PC-9 (cell line): ENCODE results near the gene GFER. TPM values are rescaled to one million over a fixed set of nuclear protein-coding genes. Genes with fewer than 3 reads are reported as not detected.

ENCODE experiments used
- BruUV-seq: library from RNA; stranded (reverse); fragments of 400-500 nt; replicated peaks from 2 replicates; lab custom pipeline; 2021; lab: Mats Ljungman, UMichigan
- CTCF ChIA-PET: fragments of 300-600 bp; sonication (Branson Sonifier 250); formaldehyde crosslinking; loops from one replicate; lab custom pipeline; 2022; ENCODE audit warnings: antibody characterized with exemption; lab: Charles Lee
- POLR2A ChIA-PET: fragments of 300-600 bp; sonication (Branson Sonifier 250); formaldehyde crosslinking; loops from one replicate; lab custom pipeline; 2022; ENCODE audit warnings: antibody characterized with exemption; ENCODE audit not compliant: unreplicated experiment; lab: Charles Lee
- DNase-seq, 2 experiments: peaks; one replicate each; pipeline versions ENCODE4 v3.0.0 to v3.0.0-alpha.2; 2015 to 2022; ENCODE audit warnings: mixed read lengths in 1 of 2
- H2AFZ ChIP-seq: fragments of 200-600 bp; sonication (generic); 2 replicates; pipeline ENCODE4 v1.8.1; 2017; ENCODE audit warnings: antibody characterized with exemption
- H3F3A ChIP-seq: fragments of 200-600 bp; sonication (generic); 2 replicates; pipeline ENCODE4 v1.8.1; 2017; ENCODE audit warnings: antibody characterized with exemption, mild to moderate bottlenecking, low read depth; ENCODE audit not compliant: insufficient read depth
- H3K27ac ChIP-seq: fragments of 200-600 bp; sonication (generic); 2 replicates; pipeline ENCODE4 v1.6.1; 2016; ENCODE audit warnings: mixed run types
- H3K27me3 ChIP-seq: fragments of 200-600 bp; sonication (generic); 2 replicates; pipeline ENCODE4 v1.6.1; 2016; ENCODE audit warnings: low read depth, mixed run types; ENCODE audit not compliant: insufficient read depth
- H3K36me3 ChIP-seq: fragments of 200-600 bp; sonication (generic); 2 replicates; pipeline ENCODE4 v1.6.1; 2016; ENCODE audit warnings: low read depth, mixed run types
- H3K4me1 ChIP-seq: fragments of 200-600 bp; sonication (generic); replicated peaks from 2 replicates; pipeline ENCODE4 v1.6.1; 2016; ENCODE audit warnings: mixed run types; ENCODE audit not compliant: insufficient read depth
- H3K4me2 ChIP-seq: fragments of 200-600 bp; sonication (generic); 2 replicates; pipeline ENCODE4 v1.6.1; 2017; ENCODE audit warnings: mixed run types
- H3K4me3 ChIP-seq: fragments of 200-600 bp; sonication (generic); 2 replicates; pipeline ENCODE4 v1.6.1; 2016; ENCODE audit warnings: mixed run types
- H3K79me2 ChIP-seq: fragments of 200-600 bp; sonication (generic); 2 replicates; pipeline ENCODE4 v1.6.1; 2017; ENCODE audit warnings: low read depth, mixed run types
- H3K9me2 ChIP-seq: fragments of 200-600 bp; sonication (generic); 2 replicates; pipeline ENCODE4 v1.8.1; 2017; ENCODE audit warnings: mild to moderate bottlenecking; ENCODE audit not compliant: insufficient read depth
- H3K9me3 ChIP-seq: fragments of 200-600 bp; sonication (generic); 2 replicates; pipeline ENCODE4 v1.8.1; 2016; ENCODE audit warnings: low read depth; ENCODE audit not compliant: insufficient read depth
- H4K20me1 ChIP-seq: fragments of 200-600 bp; sonication (generic); 2 replicates; pipeline ENCODE4 v1.8.1; 2017; ENCODE audit not compliant: insufficient read depth
- EZH2 ChIP-seq: fragments of 200-600 bp; sonication (generic); IDR thresholded peaks from 2 replicates; pipeline ENCODE4 v1.8.0; 2017; ENCODE audit warnings: antibody characterized with exemption, low read depth
- intact Hi-C: fragments of 100-400 bp; cut with micrococcal nuclease; formaldehyde crosslinking; loops from one replicate; pipeline ENCODE4 v1.10.0; 2022; ENCODE audit not compliant: unreplicated experiment
- total RNA-seq: library from RNA; stranded (reverse); gene quantifications from 2 replicates; pipeline ENCODE4 v1.2.3, GENCODE V29; 2021
- TF ChIP-seq, protein P1 (sequence below): fragments of 200-600 bp; sonication (generic); conservative IDR thresholded peaks from 2 replicates; pipeline ENCODE4 v1.6.1; 2017; ENCODE audit warnings: mixed run types, antibody characterized with exemption, mild to moderate bottlenecking, moderate library complexity

Gene GFER
- total RNA-seq, 1 experiment from 2014 or later, result 59.7 TPM

DNA sequence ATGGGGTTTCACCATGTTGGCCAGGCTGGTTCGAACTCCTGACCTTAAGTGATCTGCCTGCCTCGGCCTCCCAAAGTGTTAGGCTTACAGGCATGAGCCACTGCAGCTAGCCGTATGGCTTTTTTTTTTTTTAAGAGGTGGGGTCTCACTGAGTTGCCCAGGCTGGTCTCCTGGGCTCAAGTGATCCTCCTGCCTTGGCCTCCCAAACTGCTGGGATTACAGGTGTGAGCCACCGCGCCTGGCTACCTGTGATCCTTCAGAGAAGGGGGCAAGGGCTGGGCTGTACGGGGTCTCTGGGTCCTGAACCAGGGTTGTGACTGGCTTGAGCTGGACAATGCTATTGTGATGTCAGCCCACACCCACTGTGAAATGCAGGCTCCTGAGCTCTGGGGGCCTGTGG lies 17.5 kb upstream of the GFER start, which contains the start of gene RNF151:
Gene RNF151, plus strand, starts transcription at position 397 of the 400 bp plus-strand sequence. CDS start 26 bp downstream, outside the sequence.
- peaks cover 63% of the 10 kb centered on the region for H3K79me2 ChIP-seq
- CTCF ChIA-PET, result no interaction called here
- POLR2A ChIA-PET, result no interaction called here

GRCh38 chr16:1968146-1968953 lies 15.6 kb upstream of the GFER start:
- peaks cover 8% of the 10 kb centered on the region for H4K20me1 ChIP-seq
- H3K9me2 ChIP-seq, result no peaks in the 10 kb centered on the region
- TF ChIP-seq, protein P1, sequence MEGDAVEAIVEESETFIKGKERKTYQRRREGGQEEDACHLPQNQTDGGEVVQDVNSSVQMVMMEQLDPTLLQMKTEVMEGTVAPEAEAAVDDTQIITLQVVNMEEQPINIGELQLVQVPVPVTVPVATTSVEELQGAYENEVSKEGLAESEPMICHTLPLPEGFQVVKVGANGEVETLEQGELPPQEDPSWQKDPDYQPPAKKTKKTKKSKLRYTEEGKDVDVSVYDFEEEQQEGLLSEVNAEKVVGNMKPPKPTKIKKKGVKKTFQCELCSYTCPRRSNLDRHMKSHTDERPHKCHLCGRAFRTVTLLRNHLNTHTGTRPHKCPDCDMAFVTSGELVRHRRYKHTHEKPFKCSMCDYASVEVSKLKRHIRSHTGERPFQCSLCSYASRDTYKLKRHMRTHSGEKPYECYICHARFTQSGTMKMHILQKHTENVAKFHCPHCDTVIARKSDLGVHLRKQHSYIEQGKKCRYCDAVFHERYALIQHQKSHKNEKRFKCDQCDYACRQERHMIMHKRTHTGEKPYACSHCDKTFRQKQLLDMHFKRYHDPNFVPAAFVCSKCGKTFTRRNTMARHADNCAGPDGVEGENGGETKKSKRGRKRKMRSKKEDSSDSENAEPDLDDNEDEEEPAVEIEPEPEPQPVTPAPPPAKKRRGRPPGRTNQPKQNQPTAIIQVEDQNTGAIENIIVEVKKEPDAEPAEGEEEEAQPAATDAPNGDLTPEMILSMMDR, result no peak
- no peak for TF ChIP-seq EZH2
- BruUV-seq, result no TSS peak
- no peak overlapping the region for H2AFZ ChIP-seq
- intact Hi-C loops, result no loop called here
- H3K4me1 ChIP-seq, result peaks cover 18% of the 10 kb centered on the region
- H3K9me3 ChIP-seq, result no peaks in the 10 kb centered on the region
- no peak overlapping the region for H3K4me2 ChIP-seq
- no peaks in the 10 kb centered on the region for H3K27me3 ChIP-seq
- ChIA-PET POLR2A (no interaction called here), CTCF (no interaction called here)
- peaks cover 24% of the 10 kb centered on the region for H3F3A ChIP-seq
- H3K36me3 ChIP-seq, result peaks cover 8% of the 10 kb centered on the region
- peaks cover 60% of the 10 kb centered on the region for H3K79me2 ChIP-seq
- no peak overlapping the region for H3K27ac ChIP-seq
- DNase-seq, result no peak
- no peak overlapping the region for H3K4me3 ChIP-seq

More for the DNA sequence above, 17.5 kb upstream of the GFER start, which contains the start of gene RNF151:
- H3K4me2 ChIP-seq, result peak within 1 kb of the TSS; percentile 96
- peaks cover 40% of the 10 kb centered on the region for H3F3A ChIP-seq
- peak within 1 kb of the TSS; percentile 55; the same call in 1 of the 2 replicates for H3K27ac ChIP-seq
- H3K4me3 ChIP-seq, result peak within 1 kb of the TSS; percentile 83
- H3K9me3 ChIP-seq, result no peaks in the 10 kb centered on the region
- intact Hi-C loops, result no loop called here
- no peaks in the 10 kb centered on the region for H3K9me2 ChIP-seq
- H4K20me1 ChIP-seq, result peaks cover 26% of the 10 kb centered on the region
- peaks cover 22% of the 10 kb centered on the region for H3K36me3 ChIP-seq
- no peak for DNase-seq
- no TSS peak for BruUV-seq
- no peak within 1 kb of the TSS for H2AFZ ChIP-seq
- no peaks in the 10 kb centered on the region for H3K27me3 ChIP-seq
- TF ChIP-seq, protein P1, result no peak
- no peak for TF ChIP-seq EZH2
- peaks cover 10% of the 10 kb centered on the region; the same call in 1 of the 2 replicates for H3K4me1 ChIP-seq

DNA sequence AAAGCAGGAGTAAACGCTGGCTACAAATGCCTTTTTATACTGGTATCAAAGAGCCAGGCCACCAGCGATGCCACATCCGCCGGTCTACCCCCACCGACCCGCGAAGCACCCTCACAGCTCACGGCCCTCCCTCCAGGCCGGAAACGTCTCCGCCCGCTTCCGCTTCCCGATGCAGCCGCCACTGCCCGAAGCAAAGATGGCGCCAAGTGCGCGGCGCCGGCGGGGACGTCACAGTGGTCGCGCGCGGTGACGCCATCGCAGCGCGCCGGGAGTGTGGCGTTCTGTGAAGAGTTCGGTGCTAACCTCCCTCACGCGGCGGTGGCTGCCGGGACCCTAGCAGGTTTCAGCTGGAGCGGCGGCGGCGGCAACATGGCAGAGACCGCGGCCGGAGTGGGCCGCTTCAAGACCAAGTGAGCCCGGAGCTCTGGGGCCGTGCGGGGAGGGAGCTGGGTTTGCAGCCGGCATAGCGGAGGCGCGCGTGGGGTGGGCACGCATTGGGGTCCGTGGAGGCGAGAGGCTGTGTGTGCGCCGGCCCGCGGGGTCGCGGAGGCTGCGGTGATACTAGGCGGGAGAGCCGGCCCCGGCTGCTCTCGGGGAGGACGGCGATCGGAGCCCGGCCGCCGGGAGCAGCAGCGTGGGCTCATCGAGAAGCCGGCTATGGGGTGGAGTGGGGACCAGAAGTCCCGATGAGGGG lies 12.1 kb upstream of the GFER start, which contains the start of gene TBL3:
Gene TBL3, plus strand, starts transcription at position 258 of the 694 bp plus-strand sequence. Its CDS starts 112 bp downstream, at position 370.
- Histone ChIP-seq H3K9me3 (no peaks in the 10 kb centered on the region), H3K27ac (peak within 1 kb of the TSS; percentile 66), H3K27me3 (no peaks in the 10 kb centered on the region), H3K4me2 (peak within 1 kb of the TSS; percentile 100), H3K9me2 (no peaks in the 10 kb centered on the region), H2AFZ (peak within 1 kb of the TSS; percentile 89), H4K20me1 (peaks cover 7% of the 10 kb centered on the region; the same call in 1 of the 2 replicates), H3K79me2 (peaks cover 38% of the 10 kb centered on the region), H3K4me1 (peaks cover 16% of the 10 kb centered on the region), H3K4me3 (peak within 1 kb of the TSS; percentile 75), H3F3A (peaks cover 18% of the 10 kb centered on the region; the same call in 1 of the 2 replicates), H3K36me3 (no peaks in the 10 kb centered on the region; the same call in 1 of the 2 replicates)
- POLR2A ChIA-PET, result interaction anchor here (0.6 to 0.9 kb wide), 4 partner anchors 12 to 70 kb away, joined by 3 to 8 read pairs (median 3); no protein-coding TSS in a partner anchor
- CTCF ChIA-PET, result interaction anchor here (1.2 kb wide), 1 partner anchor 169 kb away, joined by 9 read pairs; no protein-coding TSS in a partner anchor
- intact Hi-C loops, result no loop called here
- TF ChIP-seq EZH2, result no peak
- TF ChIP-seq, protein P1, result no peak
- DNase-seq, result peak; percentile 86 to 98
- no TSS peak for BruUV-seq
